HG03045 (cell line): ENCODE data around the gene WDR18.

Experiments used
- ATAC-seq: cut with Tn5 transposase; IDR thresholded peaks from one replicate; pipeline ENCODE4 v1.9.1; 2021; ENCODE audit warnings: mild to moderate bottlenecking, moderate library complexity; ENCODE audit not compliant: unreplicated experiment

WDR18 gene

DNA sequence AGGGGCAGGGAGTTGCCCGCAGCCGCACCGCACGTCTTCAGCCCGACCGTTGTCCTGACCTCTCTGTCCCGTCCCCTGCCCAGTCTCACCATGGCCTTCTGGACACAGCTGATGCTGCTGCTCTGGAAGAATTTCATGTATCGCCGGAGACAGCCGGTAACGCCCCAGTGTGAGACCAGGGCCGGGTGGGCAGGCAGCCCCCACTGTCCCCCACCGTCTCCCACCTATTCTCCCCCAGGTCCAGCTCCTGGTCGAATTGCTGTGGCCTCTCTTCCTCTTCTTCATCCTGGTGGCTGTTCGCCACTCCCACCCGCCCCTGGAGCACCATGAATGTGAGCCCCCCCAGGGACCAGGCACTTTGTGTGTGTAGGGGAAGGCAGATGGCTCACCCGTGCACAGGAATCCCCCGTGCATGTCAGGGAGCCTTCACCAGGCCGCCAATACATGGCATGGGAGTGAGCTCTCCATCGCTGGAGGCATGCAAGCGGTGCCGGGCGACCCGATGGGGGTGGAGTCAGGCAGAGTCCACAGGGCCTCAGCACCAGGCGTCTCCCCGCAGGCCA, 57.2 kb downstream of the WDR18 start:
- ATAC-seq: no peak

GRCh38 chr19:1041835-1042685, 57.9 kb downstream of the WDR18 start:
- no peak for ATAC-seq

DNA sequence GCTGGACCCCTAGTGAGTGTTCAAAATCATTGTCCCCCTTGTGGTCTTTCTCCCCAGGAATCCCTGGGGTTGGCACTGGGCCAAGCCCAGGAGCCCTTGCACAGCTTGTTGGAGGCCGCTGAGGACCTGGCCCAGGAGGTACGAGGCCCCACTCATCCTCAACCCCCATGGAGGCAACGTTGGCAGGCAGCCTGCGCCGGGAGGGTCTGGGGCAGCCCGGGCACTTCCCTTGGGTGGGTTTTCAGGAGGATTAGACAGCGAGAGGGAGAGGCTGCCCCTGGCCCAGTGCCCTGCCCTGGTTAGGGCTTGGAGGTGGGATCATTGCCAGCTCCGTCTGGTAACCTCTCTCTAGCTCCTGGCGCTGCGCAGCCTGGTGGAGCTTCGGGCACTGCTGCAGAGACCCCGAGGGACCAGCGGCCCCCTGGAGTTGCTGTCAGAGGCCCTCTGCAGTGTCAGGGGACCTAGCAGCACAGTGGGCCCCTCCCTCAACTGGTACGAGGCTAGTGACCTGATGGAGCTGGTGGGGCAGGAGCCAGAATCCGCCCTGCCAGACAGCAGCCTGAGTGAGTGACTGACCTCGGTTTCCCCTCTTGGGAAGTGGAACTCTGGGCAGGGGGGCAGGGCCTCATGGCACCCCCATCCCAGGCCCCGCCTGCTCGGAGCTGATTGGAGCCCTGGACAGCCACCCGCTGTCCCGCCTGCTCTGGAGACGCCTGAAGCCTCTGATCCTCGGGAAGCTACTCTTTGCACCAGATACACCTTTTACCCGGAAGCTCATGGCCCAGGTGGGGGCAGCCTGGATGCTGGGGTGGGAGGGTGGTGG, 58.8 kb downstream of the WDR18 start:
- no peak for ATAC-seq
